HG03135 (cell line): ENCODE results near the gene DNAJB8.

Source experiments
- ATAC-seq: cut with Tn5 transposase; IDR thresholded peaks from one replicate; pipeline ENCODE4 v1.9.1; 2021; ENCODE audit warnings: mild to moderate bottlenecking, moderate library complexity; ENCODE audit not compliant: unreplicated experiment

DNAJB8 gene

DNA sequence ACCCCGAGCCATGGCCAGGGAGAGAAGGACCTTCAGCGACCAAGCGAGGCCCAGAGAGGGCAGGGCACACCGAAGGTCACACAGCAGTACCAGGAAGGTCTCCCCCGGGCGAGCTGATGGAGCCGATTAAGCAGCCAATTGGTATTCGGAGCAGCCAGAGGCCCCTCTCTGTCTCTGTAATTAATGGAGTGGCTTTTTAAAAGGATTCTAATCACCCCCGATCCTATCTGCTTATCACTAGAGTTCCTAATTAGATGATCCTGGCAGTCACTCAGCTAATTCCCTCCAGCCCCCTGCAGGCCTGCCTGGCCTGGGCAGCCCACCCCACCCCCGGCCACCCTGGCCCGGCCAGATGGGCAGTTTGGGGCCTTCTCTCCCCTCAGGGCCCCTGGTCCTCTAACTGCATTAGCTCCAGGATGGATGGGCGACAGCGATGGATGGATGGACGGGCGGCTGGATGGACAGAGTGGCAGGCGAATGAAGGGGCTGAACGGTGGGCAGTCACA is 1.6 kb upstream of the DNAJB8 start:
- ATAC-seq, result no peak

DNA sequence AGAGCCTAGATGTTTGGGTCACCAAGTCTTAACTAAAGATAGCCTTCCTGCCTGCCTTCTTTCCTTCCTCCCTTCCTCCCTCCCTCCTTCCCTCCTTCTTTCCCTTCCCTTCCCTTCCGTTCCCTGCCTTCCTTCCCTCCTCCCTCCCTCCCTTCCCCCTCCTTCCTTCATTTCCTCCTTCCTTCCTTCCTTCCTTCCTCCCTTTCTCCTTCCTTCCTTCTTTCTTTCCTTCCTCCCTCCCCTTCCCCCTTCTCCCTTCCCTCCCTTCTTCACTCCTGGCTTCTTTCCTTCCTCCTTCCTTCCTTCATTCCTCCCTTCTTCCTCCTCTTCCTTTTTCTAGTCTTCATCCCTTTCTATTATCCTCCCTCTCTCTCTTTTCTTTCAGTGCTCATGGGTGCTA is 2.0 kb downstream of the DNAJB8 start:
- ATAC-seq, result no peak

DNA sequence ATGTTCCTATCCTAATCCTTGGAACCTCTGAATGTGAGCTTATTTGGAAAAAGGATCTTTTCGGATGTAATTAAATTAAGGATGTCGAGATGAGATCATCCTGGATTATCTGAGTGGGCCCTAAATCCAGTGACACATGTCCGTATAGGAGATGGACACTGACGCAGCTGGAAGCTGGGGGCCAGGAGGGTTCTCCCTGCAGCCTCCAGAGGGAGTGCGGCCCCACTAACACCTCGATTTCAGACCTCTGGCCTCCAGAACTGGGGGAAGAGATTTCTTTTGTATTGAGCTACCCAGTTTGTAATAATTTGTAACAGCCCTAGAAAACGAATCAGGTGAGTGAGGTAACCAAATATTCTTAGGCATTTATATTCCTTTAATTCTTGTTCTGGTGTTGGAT is 2.5 kb downstream of the DNAJB8 start:
- ATAC-seq, result no peak

DNA sequence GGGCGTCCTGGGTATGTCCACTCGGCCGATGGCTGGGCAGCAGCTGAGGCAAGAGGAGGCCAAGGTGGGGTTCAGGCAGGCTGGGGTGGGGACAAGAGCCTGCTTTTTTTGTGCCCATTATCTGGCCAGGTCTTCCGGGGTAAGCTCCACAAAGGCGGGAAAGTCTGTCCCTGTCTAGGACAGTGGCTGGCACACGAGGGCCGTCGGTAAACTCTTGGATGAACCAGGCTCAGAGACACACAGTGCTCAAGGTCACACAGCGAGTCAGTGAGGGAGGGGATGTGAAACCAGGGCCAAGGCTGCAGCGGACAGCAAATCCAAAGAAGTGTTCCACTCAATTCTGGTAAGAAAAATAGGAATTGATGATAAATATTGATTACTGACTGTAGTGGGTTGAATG is 2.9 kb downstream of the DNAJB8 start:
- ATAC-seq, result no peak

DNA sequence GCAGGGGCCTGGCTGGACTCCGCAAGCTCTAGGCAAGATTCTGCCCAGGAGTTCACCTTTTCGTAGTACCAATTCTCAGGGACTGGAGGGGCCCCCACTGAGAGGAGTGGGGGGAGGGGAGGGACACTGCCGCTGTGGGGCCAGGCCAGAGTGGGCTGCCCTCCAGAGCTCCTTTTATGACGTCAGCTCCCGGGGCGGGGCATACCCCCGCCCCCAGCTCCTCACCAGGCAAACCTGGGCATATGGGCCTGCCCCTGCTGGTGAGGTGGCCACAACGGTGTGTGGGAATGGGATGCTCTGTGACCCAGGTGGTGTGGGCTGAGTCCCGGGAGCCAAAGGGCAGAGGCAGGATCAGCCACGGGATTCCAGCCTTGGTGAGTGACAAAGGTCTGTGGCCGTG is 3.3 kb downstream of the DNAJB8 start:
- ATAC-seq, result no peak

DNA sequence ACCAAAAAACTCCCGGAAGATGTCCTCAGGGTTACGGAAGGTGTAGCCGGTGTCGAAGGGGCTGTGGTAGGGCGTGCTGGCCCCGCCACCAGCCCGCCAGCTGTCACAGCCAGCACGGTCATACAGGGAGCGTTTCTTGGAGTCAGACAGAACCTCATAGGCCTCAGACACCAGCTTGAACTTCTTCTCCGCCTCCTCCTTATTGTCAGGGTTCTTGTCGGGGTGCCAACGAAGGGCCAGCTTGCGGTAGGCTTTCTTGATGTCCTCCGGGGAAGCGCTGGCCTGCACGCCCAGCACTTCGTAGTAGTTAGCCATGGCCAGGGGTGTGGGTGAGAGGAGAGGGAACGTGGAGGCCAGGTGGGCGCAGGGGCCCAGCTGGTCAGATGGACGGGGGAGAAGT is 3.8 kb downstream of the DNAJB8 start:
- ATAC-seq, result no peak

DNA sequence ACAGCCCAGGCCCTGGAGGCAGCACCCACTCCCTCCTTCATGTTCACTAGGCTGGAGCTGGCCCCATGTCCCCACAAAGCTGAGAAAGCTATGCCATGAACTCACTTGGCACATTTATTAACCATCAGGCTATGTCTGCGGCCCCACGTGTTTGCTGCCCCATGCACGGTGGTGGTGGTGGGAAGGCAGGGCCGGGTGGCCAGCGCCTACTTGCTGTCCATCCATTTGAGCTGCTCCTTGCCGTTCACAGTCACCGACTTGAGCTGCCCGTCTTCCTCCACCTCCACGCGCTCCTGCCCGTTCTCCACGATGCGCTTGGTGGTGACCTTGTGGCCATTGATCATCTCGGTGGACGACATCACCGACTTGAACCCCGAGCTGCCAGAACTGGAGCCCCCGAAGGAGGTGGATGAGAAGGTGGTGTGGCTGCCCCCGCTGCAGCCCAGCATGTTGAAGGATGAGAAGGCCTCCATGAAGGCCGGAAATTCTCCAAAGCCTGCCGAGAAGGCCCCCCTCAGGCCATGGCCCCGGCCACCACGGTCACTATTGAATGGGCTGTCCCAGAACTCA is 4.3 kb downstream of the DNAJB8 start:
- ATAC-seq, result no peak

DNA sequence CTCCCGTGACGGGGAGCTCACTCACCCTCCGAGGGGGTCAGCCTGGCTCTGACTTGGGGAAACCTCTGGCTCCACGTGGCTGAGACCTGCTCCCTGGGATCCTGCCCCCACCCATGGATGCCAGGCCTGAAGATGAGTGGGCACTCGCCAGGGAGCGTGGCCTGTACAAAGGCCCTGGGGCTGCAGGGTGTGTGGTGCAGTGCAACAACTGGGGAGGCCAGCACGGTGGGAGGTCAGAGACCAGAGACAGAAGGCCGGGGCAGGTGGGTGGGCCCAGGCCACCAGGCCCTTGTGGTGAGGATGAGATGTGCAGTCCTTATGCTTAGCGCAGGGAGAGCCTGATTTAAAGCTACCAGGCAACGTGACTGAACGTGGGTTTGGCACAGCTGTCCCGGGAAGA is 5.0 kb downstream of the DNAJB8 start:
- no peak for ATAC-seq

DNA sequence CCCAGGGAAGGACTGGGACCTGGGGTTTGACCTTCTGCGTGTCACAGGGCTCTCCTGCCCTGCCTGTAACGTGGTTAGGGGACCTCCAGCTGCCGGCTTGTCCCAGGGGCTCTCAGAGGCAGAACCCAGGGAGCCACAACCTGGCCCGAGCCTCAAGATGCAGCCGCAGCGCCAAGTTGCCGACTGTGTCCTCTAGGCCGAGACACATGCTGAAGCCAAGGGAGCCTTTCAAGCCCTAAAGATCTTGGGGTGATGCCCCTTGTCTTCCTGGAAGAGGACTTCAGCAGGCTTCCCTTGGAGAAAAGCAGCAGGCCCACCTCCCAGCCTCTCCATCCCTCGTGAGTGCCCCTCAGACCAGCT is 7.2 kb downstream of the DNAJB8 start:
- ATAC-seq, result no peak

DNA sequence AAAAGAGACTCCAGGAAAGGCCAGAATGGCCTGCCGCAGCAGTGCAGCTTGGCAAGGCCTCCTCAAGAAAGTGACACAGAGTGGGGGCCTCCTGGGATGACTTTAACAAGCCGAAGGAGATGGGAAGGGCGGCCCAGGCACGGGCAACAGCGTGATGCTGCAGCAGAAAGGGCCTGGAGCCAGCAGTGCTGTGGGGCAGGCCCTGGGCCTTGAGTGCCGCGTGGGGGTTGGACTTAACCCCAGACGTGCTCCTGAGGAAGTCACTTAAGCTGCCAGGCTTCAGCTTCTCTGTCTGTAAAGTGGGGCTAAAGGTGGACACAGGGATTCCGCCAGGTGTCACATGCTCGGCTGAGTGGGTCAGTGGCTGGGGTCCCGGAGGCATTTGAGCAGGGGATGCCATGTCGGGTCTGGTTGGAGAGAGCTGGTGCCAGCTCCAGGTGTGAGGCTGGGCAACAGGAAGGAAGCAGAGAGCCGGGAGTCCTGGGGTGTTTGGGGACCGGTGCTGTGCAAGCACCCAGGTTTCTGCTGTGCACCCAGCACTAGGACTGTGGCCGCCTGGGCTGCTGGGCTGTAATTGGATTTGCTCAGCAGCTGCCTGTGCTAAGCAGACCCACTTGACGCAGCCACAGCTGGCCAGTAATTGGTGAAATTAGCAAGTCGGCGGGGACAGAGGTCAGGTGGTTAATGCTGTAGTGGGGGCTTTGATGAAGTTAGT is 7.8 kb downstream of the DNAJB8 start:
- ATAC-seq, result no peak

DNA sequence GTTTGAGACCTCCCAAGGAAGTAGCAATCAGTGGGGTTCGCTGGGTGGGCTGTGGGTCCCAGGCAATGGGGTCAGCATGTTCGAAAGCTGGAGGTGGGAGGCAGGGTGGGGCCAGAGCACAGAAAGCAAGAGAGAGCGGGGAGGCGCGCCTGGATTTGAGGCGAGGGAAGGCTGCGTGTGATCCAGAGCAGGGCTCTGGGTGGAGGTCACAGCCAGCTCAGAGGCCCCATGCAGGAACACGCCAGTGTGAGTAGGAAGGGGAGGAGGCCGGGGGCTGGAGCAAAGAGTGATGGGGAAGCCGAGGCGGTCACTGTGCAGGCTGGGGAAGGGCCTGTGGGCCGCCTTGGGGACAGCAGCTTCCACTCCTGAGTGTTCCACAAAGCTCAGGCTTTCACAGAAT is 8.8 kb downstream of the DNAJB8 start:
- ATAC-seq, result no peak

DNA sequence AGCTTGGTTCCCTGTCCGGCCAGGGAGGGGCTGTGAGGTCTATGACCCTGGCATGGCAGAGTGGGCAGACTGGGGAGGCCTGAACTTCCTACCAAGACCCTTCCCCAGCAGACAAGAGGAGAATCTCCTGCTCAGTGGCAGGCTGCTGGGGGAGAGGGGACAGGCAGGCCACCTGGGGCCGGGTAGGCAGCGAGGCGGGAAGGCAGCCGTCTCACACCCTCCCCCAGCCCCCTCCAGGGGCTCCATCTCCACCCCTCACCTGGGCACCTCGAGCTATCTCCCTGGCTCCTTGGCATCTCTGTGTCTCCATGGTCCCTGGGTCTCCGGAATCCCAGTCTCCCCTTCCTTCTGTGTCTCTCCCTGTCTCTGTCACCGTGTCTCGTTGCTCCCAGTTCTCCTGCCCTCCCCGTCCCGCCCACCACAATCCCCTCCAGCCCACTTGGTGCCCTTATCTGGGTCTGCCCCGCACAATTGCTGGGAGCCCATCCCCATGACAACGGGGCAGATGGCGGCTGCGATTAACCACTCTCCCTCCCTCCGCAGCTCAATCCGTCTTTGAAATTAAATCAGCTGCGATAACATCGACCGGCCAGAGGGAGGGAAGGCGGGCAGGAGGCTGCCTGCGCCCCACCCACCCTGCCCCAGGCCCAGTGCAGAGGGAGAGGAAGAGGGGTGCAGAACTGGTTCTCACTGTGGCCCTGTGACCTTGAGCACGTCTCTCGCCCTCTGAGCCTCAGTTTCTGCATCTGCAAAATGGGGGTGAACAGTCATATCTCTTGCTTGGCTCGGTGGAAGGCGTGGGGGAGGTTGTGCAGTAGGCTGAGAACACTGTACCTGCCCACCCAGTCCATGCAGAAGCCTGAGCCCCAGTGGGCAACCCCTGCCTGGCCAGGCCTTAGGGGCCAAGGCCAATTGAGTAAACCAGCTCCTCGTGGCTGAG is 9.6 kb downstream of the DNAJB8 start:
- no peak for ATAC-seq

DNA sequence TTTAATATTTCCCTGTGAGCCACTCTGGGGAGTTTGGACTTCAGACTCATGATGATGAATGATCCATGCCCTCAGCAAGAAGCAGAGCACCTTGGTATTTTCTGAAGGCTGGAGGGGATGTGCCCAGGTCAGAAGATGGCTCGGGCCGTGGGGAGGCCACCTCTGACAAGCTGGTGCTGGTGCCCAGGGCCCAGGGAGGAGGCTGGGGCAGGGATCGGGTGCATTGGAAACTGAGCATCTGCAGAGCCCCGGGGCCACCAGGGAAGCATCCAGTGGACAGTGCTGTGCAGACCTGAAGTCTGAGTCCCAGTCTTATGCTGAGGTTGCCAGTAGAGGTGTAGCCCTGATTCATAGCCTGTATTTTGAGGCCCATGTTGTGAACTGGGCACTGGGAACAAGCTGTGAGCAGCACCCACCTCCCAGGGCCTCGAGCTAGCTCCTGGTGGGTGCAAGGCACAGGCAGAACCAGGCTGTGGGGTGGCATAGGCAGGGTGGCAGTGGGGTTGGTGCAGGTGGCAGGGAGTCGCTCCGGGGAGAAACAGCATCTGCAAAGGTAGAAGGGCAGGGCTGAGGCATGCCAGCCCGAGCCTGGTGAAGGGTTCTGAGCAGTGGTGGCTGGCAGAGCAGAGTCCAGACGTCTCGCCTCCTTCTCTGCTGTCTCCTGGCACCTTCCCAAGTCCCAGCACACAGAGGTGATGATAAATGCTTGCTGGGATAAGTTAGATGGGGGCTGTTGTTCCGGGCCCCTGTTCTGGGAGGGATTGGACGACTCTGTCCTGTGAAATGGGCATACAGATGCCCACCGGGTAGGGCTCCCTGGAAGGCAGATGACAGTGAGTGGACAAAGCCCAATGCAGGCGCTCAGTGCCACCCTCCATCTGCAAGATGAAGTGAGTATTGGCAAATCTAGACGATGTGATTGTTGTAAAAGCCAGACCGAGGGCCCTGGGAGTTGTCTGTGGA is 10.6 kb downstream of the DNAJB8 start:
- no peak for ATAC-seq

DNA sequence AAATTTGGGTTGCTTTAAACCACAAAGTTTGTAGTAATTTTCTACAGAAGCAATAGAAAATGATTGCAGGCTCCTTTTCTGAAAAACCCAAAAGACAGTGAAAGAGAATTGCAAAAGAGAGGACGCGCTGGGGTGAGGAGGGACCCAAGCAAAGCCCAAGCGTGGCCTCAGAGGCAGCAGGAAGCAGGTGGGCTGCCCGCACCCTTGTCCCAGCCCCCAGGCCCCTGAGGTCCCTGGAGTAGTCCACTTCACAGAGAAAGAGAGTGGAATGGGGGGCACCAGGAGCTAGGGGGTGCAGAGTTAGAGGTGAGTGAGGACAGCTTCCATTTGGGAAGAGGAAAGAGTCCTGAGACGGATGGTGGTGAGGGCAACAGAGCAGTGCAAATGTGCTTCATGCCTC is 11.6 kb downstream of the DNAJB8 start:
- no peak for ATAC-seq

DNA sequence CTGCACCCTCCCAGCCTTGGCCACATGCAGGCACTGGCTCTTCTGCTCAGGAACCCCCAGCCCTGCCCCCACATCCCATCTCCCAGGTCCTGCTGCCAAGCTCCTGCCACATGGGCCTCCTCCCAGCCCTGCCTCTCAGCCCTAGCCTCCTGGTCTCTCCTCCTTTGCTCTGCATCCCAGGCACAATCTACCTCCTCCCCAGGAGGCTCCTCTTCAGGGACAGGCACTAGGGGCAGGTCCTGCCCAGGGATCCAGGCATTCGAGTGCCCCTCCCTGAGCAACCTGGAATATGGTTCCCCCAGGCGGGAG is 12.4 kb downstream of the DNAJB8 start:
- ATAC-seq, result no peak

DNA sequence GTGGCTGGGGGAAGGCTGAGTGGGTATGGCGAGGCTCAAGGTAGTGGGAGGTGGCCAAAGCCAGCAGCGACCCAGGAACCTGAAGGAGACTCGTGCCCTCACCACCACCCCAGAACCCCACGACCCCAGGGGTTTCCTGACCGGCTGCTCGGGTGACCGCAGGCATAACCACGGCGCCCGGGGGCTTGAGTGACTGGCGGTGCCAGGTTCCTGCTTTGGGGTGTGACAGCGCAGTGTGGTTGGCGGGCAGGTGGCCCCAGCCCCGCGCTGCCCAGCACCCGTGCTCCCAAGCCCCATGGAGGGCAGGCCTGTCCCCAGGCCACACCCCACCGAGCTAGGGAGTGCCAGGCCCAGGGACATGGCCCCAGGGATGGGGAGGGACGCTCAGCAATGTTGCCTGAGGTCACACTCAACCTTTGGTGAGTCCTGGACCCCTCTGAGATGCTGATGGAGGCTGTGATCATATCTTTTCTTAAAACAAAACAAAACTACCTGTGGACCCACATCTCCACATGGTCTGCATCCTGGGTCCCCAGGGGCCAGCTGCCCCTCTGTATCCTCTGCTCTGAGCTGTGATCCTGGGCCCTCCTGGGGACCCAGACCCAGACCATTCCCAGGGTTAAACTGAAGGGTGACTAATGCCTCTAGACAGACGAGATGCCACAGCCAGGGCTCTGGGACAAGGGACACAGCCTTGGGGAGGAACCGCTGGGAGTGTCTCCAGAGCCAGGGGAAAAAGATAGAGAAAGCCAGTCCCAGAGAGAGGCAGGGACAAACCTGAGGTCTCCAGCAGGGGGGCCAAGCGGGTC is 13.0 kb downstream of the DNAJB8 start:
- no peak for ATAC-seq

DNA sequence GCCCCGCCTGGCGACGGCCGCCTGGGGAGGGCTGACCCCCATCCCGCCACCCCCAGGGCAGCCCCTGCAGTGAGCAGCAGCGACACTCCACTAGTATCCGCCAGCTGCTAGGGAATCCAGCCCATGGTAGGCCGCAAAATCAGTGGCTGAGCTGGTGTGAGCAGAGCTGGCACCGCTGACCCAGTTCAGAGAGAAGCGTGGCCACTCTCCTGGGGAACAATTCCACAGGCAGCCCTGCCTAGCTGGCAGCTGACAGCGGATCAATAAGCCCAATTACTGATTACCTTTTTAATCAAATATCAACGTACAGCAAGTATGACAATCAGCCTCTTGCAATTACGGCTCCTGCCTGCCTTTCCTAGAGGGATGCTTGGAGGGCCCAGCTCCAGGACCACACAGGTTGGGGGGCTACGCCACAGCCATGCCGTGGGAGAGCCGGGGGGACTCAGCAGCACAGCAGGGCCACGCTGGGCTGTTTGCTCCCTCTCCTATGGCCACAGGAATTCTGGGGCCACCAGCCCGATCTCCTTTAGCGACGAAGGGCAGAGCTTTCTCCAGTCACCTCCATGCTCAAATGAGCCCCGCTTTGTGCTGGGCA is 13.9 kb downstream of the DNAJB8 start:
- no peak for ATAC-seq

DNA sequence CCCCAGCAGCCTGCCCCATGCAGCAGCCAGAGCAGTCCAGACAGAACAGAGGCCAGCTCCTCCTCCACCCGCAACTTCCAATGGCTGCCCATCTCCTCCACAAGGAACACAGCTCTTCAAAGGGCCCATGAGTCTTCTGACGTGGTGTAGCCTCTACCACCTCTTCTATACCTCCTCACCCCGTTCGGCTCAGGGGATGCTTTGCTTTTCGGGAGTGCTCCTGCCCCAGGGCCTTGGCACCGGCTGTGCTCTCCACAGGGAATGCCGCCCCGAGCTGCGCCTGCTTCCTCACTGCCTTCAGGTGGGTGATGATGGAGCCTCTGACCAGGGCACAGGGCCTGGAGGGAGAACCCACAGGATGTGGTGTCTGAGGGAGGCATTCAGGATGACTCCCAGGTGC is 14.6 kb downstream of the DNAJB8 start:
- ATAC-seq, result no peak

DNA sequence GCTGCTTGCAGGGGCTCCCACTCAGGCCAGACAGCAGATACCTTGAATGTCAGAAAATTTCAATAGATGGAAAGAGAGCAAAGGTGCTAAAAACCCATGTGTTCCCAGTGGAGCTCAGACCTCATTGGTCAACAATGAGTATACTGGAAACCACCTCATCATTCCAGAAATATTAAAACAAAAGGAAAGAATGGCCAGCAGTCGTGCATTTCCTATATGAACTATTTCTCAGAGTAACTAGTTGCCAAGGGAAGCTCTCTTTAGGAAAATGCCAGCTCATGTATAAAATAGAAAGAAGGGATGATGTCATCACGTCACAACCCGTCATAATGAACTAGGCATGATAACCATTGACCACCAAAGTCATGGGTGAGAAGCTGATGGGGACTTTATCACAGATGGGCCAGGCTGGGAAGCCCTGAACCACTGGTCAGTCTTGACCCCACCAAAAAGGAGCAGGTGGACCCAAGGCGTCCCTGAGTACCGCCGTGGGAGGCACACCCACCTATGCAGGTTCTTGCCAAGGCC is 17.5 kb downstream of the DNAJB8 start:
- ATAC-seq, result no peak
